Measurements from ENCODE around the gene LOX.
"Not testable (repeated sequence)": the region's sequence is repeated elsewhere in the genome, so short reads cannot be mapped to it uniquely, and the experiment has no call there.

LOX gene

DNA sequence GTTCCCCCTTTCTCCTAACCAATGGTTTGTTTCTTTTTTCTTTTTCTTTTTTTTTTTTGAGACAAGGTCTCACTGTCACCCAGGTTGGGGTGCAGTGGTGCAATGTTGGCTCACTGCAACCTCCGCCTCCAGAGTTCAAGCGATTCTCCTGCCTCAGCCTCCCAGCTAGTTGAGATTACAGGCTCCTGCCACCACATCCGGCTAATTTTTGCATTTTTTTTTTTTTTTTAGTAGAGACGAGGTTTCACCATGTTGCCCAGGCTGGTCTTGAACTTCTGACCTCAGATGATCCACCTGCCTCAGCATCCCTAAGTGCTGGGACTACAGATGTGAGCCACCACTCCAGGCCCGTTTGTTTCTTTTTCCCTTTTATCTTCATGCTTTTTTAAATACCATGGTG, 16.2 kb upstream of the LOX start:
- H3K4me3 ChIP-seq (ENCODE audit: low read depth in 1 of 2, low read length in 2 of 2); H3K36me3 ChIP-seq (ENCODE audit: control insufficient read depth in 1 of 2, insufficient read depth in 2 of 2, low read length in 2 of 2); H3K27me3 ChIP-seq (ENCODE audit: low read depth, low read length); H3K4me1 ChIP-seq (ENCODE audit: control insufficient read depth in 1 of 2, insufficient read depth in 2 of 2, low read length in 2 of 2); H3K9me3 ChIP-seq (ENCODE audit: control insufficient read depth in 1 of 2, low read length in 2 of 2); H3K27ac ChIP-seq (ENCODE audit: low read length): not testable (repeated sequence)

DNA sequence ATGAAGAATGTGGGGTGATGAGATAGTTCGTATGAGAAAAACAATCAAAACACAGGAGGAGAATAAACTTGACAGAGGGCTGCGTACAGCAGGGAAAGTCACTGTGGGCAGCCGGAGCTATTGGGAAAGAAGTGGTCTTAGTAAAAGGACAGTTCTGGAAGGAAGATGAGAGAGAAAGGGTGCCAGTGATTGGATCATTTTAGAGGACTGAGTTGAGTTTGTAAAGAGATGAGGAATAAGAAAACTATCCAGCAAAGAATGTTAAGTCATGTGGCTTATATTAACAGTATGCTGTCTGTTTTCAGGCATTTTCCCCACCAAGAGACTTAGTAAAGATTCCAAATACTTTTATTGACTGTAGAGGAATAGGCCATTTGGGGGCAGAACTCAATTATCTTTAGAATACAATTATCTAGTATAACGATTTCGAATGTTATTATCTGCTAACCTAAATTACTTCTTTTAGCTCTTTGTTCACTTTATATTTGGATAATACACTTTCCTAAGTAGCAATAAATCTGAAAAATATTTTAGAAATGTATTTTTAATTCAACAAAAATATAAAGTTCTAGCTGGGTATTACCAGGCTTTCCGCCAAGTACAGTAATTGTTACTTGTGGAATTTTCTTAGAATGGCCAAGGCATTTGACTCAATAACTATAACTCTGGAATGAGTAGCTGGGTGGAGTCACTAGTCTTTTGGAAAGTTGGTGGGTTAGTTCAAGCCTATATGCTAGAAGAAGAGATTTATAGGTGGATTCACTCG, 15.5 kb upstream of the LOX start:
- Histone ChIP-seq H3K4me1 (ENCODE audit: control insufficient read depth in 1 of 2, insufficient read depth in 2 of 2, low read length in 2 of 2) (no peaks in the 10 kb centered on the region), H3K9me3 (ENCODE audit: control insufficient read depth in 1 of 2, low read length in 2 of 2) (no peaks in the 10 kb centered on the region), H3K36me3 (ENCODE audit: control insufficient read depth in 1 of 2, insufficient read depth in 2 of 2, low read length in 2 of 2) (no peaks in the 10 kb centered on the region), H3K4me3 (ENCODE audit: low read depth in 1 of 2, low read length in 2 of 2) (no peak overlapping the region), H3K27ac (ENCODE audit: low read length) (no peak overlapping the region), H3K27me3 (ENCODE audit: low read depth, low read length) (no peaks in the 10 kb centered on the region)

DNA sequence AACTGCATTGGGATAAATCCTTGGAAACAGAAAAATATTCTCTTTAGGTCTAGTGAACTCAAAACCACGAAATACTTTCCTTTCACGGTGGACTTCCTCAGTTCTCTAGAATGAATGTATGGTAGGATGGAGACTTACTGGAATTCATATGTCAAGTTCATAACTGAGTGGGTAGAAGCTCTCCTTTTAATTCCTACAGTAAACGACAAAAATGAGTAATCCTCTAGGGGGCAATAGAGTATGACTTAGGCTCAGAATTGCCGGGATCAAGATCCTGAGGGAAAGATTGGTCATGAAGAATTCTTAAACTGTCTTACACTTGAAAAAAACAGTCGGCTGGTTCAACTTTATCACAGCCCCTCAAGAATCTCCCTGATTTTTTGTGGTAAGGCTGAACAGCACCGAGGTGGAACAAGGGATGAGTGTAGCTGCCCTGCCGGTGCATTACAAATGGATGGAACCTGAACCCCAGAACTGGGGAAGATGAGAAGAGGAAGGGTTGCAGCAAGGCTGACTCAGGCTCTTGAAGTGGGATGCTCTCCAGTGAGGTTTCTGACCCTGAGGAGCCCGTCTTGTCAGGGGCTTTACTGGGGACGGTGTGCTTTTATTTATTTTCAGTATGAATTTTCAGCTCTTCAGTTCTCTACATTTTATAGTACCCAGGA, 14.0 kb upstream of the LOX start:
- no peaks in the 10 kb centered on the region for H3K36me3 ChIP-seq (ENCODE audit: control insufficient read depth in 1 of 2, insufficient read depth in 2 of 2, low read length in 2 of 2)
- no peak overlapping the region for H3K27ac ChIP-seq (ENCODE audit: low read length)
- H3K27me3 ChIP-seq (ENCODE audit: low read depth, low read length) = no peaks in the 10 kb centered on the region
- no peak overlapping the region for H3K4me3 ChIP-seq (ENCODE audit: low read depth in 1 of 2, low read length in 2 of 2)
- no peaks in the 10 kb centered on the region for H3K4me1 ChIP-seq (ENCODE audit: control insufficient read depth in 1 of 2, insufficient read depth in 2 of 2, low read length in 2 of 2)
- H3K9me3 ChIP-seq (ENCODE audit: control insufficient read depth in 1 of 2, low read length in 2 of 2) = no peaks in the 10 kb centered on the region

DNA sequence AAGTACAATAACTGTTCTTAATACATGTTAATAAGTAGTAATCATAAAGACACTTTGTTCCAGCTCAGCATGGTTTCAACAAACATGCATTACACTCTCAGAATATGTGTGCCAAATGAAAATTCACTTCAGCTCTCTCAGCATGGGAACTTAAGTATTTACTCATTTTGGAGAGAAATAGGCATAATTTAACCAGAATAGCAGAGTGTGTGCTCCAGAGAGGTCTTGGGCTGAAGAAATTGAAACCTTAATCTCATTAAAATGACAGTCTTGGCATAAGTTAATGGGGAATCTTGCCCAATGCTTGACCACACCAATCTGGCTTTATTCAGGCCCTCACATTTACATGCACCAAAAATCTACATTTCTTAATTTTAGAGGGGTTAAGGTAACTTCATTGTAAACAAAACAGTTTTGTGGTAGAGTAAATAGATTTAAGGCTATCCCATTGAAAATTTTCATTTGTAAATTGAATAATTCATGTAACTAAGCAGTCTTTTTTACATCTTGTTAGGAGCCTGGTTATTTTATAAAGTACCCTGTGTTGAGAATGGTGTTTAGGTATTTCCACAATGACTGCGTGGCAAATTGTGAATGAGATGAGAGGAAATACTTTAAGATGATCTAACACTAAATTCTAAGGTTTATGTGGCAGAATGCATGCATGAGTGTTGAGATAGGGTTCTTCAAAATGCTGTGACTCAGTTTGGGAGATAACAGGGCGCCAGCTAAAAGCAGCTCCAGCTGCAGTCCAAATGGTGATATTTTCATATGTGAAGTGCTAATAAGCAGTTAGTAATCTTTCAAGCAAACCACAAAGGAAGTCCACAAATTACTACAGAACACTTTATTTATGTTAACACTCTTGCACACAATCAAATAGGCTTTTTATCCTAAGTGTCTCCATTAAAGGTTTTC, 11.3 kb upstream of the LOX start:
- H3K4me1 ChIP-seq (ENCODE audit: control insufficient read depth in 1 of 2, insufficient read depth in 2 of 2, low read length in 2 of 2) = no peaks in the 10 kb centered on the region

DNA sequence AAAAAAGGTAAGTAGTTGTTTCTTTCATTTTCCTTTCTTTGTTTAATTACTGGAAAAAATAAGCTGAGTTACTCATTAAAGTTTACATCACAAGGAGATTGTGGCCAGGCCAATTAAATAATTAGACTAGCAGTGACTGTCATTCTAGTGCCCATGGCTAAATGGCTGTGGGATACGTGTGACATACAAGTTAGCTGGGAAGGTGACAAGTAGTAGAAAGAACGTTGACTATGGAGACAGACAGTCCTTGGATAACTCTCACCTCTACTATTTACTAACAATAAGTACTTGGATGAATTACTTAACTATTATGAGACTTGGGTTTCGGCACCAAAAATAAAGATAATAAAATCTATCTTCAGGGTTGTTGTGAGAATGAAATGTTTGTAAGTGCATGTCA, 7.0 kb upstream of the LOX start:
- no peaks in the 10 kb centered on the region for H3K4me1 ChIP-seq (ENCODE audit: control insufficient read depth in 1 of 2, insufficient read depth in 2 of 2, low read length in 2 of 2)
- no peaks in the 10 kb centered on the region for H3K9me3 ChIP-seq (ENCODE audit: control insufficient read depth in 1 of 2, low read length in 2 of 2)
- H3K36me3 ChIP-seq (ENCODE audit: control insufficient read depth in 1 of 2, insufficient read depth in 2 of 2, low read length in 2 of 2) = no peaks in the 10 kb centered on the region
- no peak overlapping the region for H3K4me3 ChIP-seq (ENCODE audit: low read depth in 1 of 2, low read length in 2 of 2)
- no peaks in the 10 kb centered on the region for H3K27me3 ChIP-seq (ENCODE audit: low read depth, low read length)
- H3K27ac ChIP-seq (ENCODE audit: low read length) = no peak overlapping the region

More for the DNA sequence above, 11.3 kb upstream of the LOX start:
- Histone ChIP-seq H3K27ac (ENCODE audit: low read length) (no peak overlapping the region), H3K9me3 (ENCODE audit: control insufficient read depth in 1 of 2, low read length in 2 of 2) (no peaks in the 10 kb centered on the region), H3K36me3 (ENCODE audit: control insufficient read depth in 1 of 2, insufficient read depth in 2 of 2, low read length in 2 of 2) (no peaks in the 10 kb centered on the region), H3K27me3 (ENCODE audit: low read depth, low read length) (no peaks in the 10 kb centered on the region), H3K4me3 (ENCODE audit: low read depth in 1 of 2, low read length in 2 of 2) (no peak overlapping the region)

DNA sequence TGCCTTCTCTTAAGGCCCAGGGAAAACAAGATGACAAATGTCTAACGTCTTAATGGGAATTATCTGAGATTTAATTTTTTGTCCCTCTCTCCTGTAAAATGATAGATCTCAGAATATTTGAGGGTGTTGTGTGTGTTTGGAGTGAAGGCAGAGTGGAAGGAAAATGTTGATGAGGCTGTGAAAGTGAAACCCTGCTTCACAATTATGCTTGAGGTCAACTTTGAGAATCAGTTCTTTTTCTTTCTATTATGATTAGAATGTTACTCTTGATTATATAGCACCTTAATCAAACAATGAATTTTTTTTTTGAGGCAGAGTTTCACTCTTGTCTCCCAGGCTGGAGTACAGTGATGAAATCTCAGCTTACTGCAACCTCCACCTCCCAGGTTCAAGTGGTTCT, 5.5 kb upstream of the LOX start:
- H3K4me3 ChIP-seq (ENCODE audit: low read depth in 1 of 2, low read length in 2 of 2) = no peak overlapping the region
- no peak overlapping the region for H3K27ac ChIP-seq (ENCODE audit: low read length)
- no peaks in the 10 kb centered on the region for H3K27me3 ChIP-seq (ENCODE audit: low read depth, low read length)
- H3K9me3 ChIP-seq (ENCODE audit: control insufficient read depth in 1 of 2, low read length in 2 of 2) = no peaks in the 10 kb centered on the region
- no peaks in the 10 kb centered on the region for H3K36me3 ChIP-seq (ENCODE audit: control insufficient read depth in 1 of 2, insufficient read depth in 2 of 2, low read length in 2 of 2)
- no peaks in the 10 kb centered on the region for H3K4me1 ChIP-seq (ENCODE audit: control insufficient read depth in 1 of 2, insufficient read depth in 2 of 2, low read length in 2 of 2)

DNA sequence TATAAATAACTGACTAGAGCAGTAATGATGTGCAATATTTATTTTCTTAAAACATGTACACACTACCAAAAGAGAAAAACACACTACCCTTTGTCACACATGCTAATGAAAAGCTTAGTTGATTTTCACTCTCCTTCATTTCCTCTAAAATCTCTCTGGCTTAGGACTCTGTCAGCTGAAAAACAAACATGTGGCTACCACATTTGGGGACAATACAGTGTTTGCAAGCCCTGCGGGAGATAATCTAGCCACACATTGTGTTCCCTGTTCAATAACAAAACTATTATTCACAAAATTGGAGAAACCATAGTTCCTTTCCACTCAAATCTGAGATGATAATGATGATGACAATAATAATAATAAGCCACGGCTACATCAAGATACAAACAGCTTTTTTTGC, 3.5 kb upstream of the LOX start:
- Histone ChIP-seq H3K4me1 (ENCODE audit: control insufficient read depth in 1 of 2, insufficient read depth in 2 of 2, low read length in 2 of 2) (peaks cover 0 to 7% of the 10 kb centered on the region in 2 donors), H3K36me3 (ENCODE audit: control insufficient read depth in 1 of 2, insufficient read depth in 2 of 2, low read length in 2 of 2) (peaks cover 0 to 8% of the 10 kb centered on the region in 2 donors), H3K9me3 (ENCODE audit: control insufficient read depth in 1 of 2, low read length in 2 of 2) (no peaks in the 10 kb centered on the region), H3K27me3 (ENCODE audit: low read depth, low read length) (no peaks in the 10 kb centered on the region), H3K27ac (ENCODE audit: low read length) (no peak overlapping the region), H3K4me3 (ENCODE audit: low read depth in 1 of 2, low read length in 2 of 2) (no peak overlapping the region)

DNA sequence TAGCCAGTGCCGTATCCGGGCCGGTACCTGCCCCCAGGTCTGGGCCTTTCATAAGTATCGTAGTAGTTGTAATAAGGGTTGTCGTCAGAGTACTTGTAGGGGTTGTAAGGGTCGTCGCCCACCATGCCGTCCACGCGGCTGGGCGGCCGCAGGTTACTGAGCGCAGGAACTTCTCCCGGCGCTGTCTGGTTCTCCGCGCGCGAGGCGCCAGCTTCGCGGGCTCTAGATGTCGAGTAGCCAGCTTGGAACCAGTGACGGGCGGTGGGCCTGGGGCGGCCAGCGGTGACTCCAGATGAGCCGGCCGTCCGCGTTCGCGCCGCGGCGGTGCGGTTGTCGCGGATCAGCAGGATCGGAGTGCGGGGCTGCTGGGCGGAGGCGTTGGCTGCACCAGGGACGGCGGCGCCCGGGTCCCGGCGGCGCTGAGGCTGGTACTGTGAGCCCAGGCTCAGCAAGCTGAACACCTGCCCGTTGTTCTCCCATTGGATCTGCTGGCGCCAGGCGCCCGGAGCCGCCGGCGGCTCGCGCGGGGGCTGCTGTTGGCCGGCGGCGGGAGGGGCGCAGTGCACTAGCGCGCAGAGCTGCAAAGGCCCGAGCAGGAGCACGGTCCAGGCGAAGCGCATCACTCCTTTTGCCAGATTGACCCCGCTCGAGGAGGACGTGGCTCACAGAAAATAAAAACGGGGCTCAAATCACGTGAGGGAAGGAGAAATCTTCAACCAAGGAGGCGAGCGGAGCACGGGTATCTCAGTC, 518 bp downstream of the LOX start:
- H3K36me3 ChIP-seq (ENCODE audit: control insufficient read depth in 1 of 2, insufficient read depth in 2 of 2, low read length in 2 of 2) = peaks cover 0 to 15% of the 10 kb centered on the region in 2 donors
- no peak overlapping the region for H3K27ac ChIP-seq (ENCODE audit: low read length)

DNA sequence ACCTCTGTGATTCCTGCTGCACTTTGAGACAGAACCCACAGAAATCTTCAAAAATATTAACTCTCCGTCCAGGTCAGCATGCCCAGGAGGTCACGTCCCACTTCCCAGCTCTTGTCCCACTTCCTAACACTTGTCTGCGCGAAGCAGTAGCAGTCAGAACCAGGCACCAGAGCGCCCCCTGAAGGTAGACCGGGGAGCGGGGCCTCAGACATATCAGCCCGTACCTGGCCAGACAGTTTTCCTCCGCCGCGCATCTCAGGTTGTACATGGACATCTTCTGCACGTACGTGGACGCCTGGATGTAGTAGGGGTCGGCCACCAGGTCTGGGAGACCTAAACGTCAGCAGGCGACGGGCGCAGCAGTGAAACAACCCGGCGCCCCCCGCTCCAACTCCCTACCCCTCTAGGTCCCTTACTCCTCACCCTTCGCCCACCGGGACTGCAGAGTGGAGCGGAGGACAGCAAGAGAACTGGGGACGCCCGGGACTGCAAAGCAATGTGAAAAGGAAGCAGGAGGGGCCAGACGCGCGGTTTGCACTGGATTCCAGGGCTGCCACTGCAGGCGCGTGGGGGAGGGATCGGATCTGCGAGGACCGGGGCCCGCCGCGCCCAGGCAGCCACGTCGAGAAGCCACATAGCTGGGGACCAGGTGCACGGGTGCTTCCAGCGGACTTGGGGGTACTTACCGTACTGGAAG, 1.2 kb downstream of the LOX start:
- Histone ChIP-seq H3K27ac (ENCODE audit: low read length) (no peak overlapping the region), H3K4me3 (ENCODE audit: low read depth in 1 of 2, low read length in 2 of 2) (peak overlapping the region; percentile 71 to 84), H3K9me3 (ENCODE audit: control insufficient read depth in 1 of 2, low read length in 2 of 2) (no peaks in the 10 kb centered on the region), H3K4me1 (ENCODE audit: control insufficient read depth in 1 of 2, insufficient read depth in 2 of 2, low read length in 2 of 2) (peaks cover 0 to 7% of the 10 kb centered on the region in 2 donors), H3K27me3 (ENCODE audit: low read depth, low read length) (no peaks in the 10 kb centered on the region), H3K36me3 (ENCODE audit: control insufficient read depth in 1 of 2, insufficient read depth in 2 of 2, low read length in 2 of 2) (peaks cover 0 to 17% of the 10 kb centered on the region in 2 donors)

More for the DNA sequence above, 518 bp downstream of the LOX start:
- Histone ChIP-seq H3K4me3 (ENCODE audit: low read depth in 1 of 2, low read length in 2 of 2) (peak overlapping the region; percentile 71 to 84), H3K9me3 (ENCODE audit: control insufficient read depth in 1 of 2, low read length in 2 of 2) (no peaks in the 10 kb centered on the region), H3K4me1 (ENCODE audit: control insufficient read depth in 1 of 2, insufficient read depth in 2 of 2, low read length in 2 of 2) (peaks cover 0 to 7% of the 10 kb centered on the region in 2 donors), H3K27me3 (ENCODE audit: low read depth, low read length) (no peaks in the 10 kb centered on the region)

DNA sequence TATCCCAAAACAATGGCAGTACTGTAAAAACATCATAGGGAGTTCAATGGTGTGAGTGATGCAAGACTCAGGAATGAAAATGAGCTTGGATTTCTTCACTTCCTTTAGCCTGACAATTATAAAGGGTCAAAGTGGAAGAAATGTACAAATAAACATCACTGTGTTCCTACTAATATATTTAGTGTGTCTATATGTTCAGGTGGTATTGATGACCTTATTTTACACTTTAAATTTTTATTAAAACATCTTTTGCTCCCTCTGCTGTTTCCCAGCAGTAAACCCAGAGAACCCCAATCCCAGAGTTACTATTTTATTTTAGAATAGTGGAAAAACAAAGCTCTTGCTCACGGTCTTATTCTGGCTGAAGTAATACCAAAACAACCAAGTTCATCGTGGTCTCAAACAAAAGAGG, 2.0 kb downstream of the LOX start:
- Histone ChIP-seq H3K27me3 (ENCODE audit: low read depth, low read length) (no peaks in the 10 kb centered on the region), H3K4me3 (ENCODE audit: low read depth in 1 of 2, low read length in 2 of 2) (peak overlapping the region; percentile 71 to 84), H3K27ac (ENCODE audit: low read length) (no peak overlapping the region), H3K9me3 (ENCODE audit: control insufficient read depth in 1 of 2, low read length in 2 of 2) (no peaks in the 10 kb centered on the region), H3K4me1 (ENCODE audit: control insufficient read depth in 1 of 2, insufficient read depth in 2 of 2, low read length in 2 of 2) (peaks cover 0 to 7% of the 10 kb centered on the region in 2 donors), H3K36me3 (ENCODE audit: control insufficient read depth in 1 of 2, insufficient read depth in 2 of 2, low read length in 2 of 2) (peaks cover 0 to 17% of the 10 kb centered on the region in 2 donors)

All from muscle layer of duodenum (tissue), 2 donors.